HG03139 (cell line): ENCODE data around the gene UQCRH.
"Not testable (repeated sequence)": the region's sequence is repeated elsewhere in the genome, so short reads cannot be mapped to it uniquely, and the experiment has no call there.

Experiments
- ATAC-seq: cut with Tn5 transposase; IDR thresholded peaks from one replicate; pipeline ENCODE4 v1.9.1; 2021; ENCODE audit not compliant: unreplicated experiment

UQCRH gene

DNA sequence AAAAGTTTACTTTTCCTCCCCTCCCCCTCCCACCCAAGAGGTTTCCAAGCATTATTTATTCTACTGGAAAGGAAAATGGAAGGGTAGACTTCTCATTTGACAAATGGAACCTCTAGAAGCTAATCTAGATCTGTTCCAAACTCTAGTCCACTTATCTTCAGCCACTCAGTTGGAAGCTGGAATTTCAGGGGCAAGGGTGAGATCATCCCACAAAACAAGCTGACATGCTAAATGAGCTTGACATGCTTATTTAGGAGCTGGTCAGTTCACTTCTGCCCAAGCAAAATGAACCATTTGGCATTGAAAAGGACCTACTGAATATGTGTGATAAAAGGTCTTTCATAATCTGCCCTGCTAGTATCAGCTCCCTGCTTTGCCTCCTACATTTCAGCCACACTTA, 5.1 kb upstream of the UQCRH start:
- ATAC-seq: no peak

- ATAC-seq: no peak
Observed at GRCh38 chr1:46300673-46301405, 2.7 kb upstream of the UQCRH start.

GRCh38 chr1:46301406-46301807, 2.1 kb upstream of the UQCRH start:
- ATAC-seq: no peak

DNA sequence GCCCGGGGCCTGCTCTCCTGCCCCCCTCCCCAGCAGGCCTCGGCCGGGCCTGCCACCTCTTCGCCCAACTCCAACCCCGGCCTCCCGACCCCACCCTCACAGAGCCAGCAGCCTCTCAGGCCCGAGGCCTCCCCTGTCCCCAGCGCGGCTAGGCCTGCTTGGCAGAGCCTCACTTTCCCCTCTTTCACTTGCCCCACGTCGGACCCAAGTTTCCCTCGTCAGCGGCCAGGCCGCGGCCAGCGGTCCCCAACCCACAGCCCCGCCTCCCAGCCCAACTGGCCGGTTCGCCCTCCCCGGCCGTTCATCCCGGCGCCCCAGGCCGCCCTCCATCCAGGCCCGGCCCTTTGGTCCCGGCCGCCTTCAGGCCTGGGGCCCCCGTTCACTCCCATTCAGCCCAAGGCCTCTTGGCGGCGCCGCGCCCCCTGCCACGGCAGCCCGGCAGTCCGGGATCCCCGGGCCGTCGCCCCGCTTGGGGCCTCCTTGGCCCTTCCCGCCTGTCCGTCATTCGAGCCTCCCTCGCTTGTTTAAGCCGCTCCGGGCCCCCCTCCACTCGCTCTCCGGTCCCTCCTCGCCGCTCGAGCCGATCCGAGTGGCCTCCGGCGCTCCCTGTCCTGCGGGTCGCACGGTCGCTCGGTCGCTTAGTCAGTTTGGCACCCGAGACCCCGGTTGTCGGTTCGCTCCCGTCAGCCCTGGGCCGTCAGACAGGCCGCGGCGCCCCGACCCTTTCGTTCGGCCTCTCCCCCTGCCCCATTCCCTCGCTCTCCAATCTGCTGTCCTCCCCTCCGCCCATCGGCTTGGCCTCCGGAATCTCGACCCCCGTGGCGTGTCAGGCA, 1.5 kb upstream of the UQCRH start:
- peak; percentile 19 for ATAC-seq

DNA sequence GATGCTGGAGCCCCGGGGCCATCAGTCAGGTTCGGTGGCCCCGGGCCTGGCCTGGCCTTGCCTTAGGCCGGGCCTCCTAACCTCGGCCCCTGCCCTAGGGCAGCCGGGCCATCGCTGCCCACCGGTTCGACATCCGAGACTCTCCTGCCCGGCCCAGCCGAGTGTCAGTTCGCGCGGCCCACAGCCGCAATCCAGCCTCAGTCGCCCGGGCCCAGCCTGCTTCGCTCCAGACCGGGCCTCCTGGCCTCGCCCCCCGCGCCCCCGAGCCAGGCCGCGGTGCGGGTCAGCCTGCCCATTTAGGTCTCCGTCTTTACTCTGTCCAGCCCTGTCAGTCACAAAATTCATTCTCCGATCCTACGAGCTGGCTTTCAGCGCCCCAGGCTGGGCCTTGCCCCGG, 859 bp upstream of the UQCRH start:
- peak; percentile 4 for ATAC-seq

DNA sequence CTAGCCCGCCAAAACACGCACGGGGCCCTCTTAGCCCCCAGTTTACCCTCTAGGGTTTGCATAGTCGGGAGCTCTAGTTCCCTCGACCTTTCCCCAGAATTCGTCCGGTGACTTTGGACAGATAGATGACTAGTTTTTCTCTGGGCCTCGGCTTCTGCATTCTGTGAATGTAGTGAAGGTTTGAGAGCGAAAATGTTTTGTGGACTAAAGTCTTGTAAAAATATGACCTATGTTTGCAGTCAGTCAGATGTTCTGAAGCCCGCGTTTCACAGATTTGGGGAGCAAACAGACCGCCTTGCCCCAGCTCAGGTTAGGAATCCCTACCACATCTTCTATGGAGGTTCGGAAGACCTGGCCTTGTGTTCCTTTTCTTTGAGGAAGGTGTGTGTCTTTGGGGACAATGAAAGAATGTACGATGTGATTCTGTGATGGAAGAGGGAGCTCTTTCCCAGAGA, 401 bp downstream of the UQCRH start:
- no peak for ATAC-seq

DNA sequence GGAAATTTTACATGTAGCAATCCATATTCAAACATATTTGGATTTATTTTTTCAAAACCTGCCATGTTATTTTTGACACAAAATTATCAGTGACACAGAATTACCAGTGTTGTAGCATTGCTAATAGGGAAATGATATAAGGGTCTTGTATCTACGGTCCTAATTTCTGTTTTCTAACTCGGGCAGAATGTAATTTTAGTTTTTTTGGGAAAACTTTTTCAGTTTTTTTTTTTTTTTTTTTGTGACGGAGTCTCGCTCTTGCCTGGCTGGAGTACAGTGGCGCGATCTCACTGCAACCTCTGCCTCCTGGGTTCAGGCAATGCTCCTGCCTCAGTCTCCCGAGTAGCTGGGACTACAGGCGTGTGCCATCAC, 2.6 kb downstream of the UQCRH start:
- no peak for ATAC-seq

DNA sequence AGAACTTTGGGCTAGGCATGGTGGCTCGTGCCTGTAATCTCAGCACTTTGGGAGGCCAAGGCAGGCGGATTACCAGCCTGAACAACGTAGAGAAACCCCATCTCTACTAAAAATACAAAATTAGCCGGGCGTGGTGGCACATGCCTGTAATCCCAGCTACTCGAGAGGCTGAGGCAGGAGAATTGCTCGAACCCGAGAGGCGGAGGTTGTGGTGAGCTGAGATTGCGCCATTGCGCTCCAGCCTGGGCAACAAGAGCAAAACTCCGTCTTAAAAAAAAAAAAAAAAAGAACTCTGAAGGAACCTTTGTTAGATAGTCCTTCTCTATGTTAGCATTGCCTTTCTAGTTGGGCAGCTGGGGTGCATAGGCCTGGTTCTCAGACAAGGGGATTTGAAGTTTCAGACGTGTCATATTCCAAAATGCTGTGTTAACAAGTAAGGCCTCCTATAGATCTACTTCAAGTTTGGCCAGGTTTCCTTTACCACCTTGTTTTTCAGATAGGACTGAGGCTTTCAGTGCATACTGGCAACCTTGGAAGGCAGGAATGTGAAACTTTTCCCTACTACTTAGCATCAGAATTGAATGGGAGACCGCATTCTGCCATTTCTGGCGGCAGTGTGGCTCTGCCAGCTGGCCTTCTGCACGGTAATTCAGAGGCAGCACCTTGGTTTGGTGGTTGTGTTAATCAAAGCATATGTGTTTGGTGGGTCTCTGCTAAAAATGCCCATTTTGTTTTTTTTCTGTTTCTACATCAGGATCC, 6.1 kb downstream of the UQCRH start:
- ATAC-seq: no peak

GRCh38 chr1:46310321-46310720, 6.8 kb downstream of the UQCRH start:
- no peak for ATAC-seq

- ATAC-seq: no peak
Observed at GRCh38 chr1:46315669-46316403, 12.3 kb downstream of the UQCRH start.

- no peak for ATAC-seq
Observed at GRCh38 chr1:46317323-46317722, 13.8 kb downstream of the UQCRH start.

DNA sequence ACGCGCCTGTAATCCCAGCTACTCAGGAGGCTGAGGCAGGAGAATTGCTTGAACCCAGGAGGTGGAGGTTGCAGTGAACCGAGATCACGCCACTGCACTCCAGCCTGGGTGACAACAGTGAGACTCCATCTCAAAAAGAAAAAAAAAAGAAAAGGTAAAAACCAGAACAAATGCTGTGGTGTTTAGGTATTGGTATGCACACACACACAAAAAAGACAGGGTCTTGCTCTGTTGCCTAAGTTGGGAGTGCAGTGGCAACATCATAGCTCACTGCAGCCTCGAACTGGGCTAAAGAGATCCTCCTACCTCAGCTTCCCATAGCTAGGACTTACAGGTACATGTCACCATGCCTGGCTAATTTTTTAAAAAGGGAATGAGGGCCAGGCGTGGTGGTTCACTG, 15.8 kb downstream of the UQCRH start:
- not testable (repeated sequence) for ATAC-seq

- not testable (repeated sequence) for ATAC-seq
Observed at GRCh38 chr1:46319960-46320914, 16.7 kb downstream of the UQCRH start.

DNA sequence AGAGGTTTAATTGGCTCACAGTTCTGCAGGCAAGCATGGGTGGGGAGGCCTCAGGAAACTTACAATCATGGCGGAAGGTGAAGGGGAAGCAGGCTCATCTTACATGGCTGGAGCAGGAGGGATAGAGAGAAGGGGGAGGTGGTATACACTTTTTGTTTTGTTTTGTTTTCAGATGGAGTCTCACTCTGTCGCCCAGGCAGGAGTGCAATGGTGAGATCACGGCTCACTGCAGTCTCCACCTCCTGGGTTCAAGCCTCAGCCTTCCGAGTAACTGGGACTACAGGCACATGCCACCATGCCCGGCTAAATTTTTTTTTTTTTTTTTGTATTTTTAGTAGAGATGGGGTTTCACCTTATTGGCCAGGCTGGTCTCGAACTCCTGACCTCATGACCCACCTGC, 18.7 kb downstream of the UQCRH start:
- not testable (repeated sequence) for ATAC-seq

- not testable (repeated sequence) for ATAC-seq
Observed at GRCh38 chr1:46325285-46326076, 22.0 kb downstream of the UQCRH start.

- not testable (repeated sequence) for ATAC-seq
Observed at GRCh38 chr1:46328182-46328581, 24.7 kb downstream of the UQCRH start.

DNA sequence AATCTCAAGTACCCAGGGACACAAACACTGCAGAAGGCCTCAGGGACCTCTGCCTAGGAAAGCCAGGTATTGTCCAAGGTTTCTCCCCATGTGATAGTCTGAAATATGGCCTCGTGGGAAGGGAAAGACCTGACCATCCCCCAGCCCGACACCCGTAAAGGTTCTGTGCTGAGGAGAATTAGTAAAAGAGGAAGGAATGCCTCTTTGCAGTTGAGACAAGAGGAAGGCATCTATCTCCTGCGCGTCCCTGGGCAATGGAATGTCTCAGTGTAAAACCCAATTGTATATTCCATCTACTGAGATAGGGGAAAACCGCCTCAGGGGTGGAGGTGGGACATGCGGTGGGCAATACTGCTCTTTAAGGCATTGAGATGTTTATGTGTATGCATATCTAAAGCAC, 26.3 kb downstream of the UQCRH start:
- not testable (repeated sequence) for ATAC-seq

- ATAC-seq: not testable (repeated sequence)
Observed at GRCh38 chr1:46330381-46330780, 26.9 kb downstream of the UQCRH start.
